ENCODE results near the gene BCKDHA. TPM values are rescaled to one million over a fixed set of nuclear protein-coding genes. Genes with fewer than 3 reads are reported as not detected.

BCKDHA gene
- total RNA-seq, 1 donor from 2014 or later: 22.6 TPM

DNA sequence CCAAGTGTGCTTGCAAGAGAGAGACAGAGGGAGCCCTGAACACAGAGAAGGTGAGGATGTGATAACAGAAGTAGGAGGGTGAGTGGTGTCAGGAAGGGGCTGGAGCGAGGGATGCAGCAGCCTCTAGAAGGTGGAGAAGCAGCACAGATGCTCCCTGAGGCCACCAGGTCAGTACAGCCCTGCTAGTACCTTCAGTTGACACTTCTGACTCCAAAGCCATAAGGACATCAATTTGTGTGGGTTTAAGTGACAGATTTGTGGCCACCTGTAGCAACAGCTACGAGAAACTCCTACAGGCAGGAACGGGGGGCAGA, 52.2 kb downstream of the BCKDHA start:
- H3K27me3 Mint-ChIP-seq (ENCODE audit: low read depth): peaks cover 23% of the 10 kb centered on the region
- H3K36me3 Mint-ChIP-seq: no peaks in the 10 kb centered on the region
- H3K9me3 Mint-ChIP-seq: peaks cover 3% of the 10 kb centered on the region
- no peak overlapping the region for H3K27ac Mint-ChIP-seq
- no peak for DNase-seq (ENCODE audit: low spot score in 2 of 2, unreplicated experiment in 2 of 2)
- no peak overlapping the region for H3K4me3 Mint-ChIP-seq
- TF ChIP-seq, protein P1, sequence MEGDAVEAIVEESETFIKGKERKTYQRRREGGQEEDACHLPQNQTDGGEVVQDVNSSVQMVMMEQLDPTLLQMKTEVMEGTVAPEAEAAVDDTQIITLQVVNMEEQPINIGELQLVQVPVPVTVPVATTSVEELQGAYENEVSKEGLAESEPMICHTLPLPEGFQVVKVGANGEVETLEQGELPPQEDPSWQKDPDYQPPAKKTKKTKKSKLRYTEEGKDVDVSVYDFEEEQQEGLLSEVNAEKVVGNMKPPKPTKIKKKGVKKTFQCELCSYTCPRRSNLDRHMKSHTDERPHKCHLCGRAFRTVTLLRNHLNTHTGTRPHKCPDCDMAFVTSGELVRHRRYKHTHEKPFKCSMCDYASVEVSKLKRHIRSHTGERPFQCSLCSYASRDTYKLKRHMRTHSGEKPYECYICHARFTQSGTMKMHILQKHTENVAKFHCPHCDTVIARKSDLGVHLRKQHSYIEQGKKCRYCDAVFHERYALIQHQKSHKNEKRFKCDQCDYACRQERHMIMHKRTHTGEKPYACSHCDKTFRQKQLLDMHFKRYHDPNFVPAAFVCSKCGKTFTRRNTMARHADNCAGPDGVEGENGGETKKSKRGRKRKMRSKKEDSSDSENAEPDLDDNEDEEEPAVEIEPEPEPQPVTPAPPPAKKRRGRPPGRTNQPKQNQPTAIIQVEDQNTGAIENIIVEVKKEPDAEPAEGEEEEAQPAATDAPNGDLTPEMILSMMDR (IDR thresholded peaks at IDR 0.05; ENCODE audit: unreplicated experiment): no peak
- H3K4me1 Mint-ChIP-seq: peaks cover 2% of the 10 kb centered on the region

DNA sequence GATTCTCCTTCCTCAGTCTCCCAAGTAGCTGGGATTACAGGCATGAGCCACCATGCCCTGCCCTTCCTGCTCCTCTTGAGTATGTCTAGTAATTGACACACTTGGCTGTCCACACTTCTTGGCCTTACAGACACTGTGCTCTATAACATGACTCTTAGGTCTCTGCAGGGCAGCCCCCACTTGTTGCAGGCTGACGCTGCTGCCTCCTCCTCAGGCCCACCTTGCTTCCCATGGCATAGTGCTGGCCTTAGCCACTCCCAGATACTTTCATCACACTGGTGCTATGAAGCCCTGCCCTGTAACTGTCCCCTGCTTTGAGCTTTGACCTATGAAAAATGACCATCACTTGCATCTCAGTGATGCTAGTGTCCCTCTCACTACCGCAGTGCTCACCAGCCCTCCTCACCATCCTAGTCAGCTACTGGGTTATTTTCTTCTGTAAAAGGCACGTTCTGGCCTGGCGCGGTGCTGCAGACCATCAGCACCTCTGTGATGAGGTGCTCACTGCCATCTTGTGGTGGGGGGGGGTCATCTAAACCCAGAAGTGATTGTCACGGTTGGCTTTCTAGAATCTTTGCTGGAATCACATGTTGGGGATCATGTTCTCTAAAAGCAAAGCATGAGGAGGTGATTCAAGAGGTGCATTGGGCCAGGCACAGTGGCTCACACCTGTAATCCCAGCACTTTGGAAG, 55.1 kb downstream of the BCKDHA start:
- DNase-seq (ENCODE audit: low spot score in 2 of 2, unreplicated experiment in 2 of 2): no peak
- Mint-ChIP-seq H3K9me3 (peaks cover 19% of the 10 kb centered on the region), H3K27me3 (ENCODE audit: low read depth) (peaks cover 11% of the 10 kb centered on the region), H3K4me1 (peaks cover 2% of the 10 kb centered on the region), H3K36me3 (no peaks in the 10 kb centered on the region), H3K4me3 (no peak overlapping the region), H3K27ac (no peak overlapping the region)
- TF ChIP-seq, protein P1 (IDR thresholded peaks at IDR 0.05; ENCODE audit: unreplicated experiment): no peak

DNA sequence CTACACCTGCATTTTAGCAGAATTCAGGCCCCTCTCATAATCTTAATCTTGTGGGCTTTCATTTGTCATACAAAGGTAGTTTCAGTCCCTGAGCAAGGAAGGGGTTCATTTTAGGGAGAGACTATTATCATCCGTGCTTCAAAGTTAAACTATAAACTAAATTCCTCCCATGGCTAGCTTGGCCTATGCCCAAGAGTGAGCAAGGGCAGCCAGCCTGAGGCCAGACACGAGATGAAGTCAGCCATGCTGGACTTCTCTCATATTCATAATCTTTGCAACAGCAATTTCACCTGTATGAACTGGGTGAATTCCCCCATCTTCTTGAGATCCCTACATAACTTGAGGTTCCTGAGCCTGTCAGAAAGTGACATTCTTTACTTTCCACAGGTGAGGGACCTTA, 58.3 kb downstream of the BCKDHA start:
- no peak overlapping the region for H3K27ac Mint-ChIP-seq
- TF ChIP-seq, protein P1 (IDR thresholded peaks at IDR 0.05; ENCODE audit: unreplicated experiment): no peak
- DNase-seq (ENCODE audit: low spot score in 2 of 2, unreplicated experiment in 2 of 2): no peak
- no peak overlapping the region for H3K4me3 Mint-ChIP-seq
- H3K27me3 Mint-ChIP-seq (ENCODE audit: low read depth): no peaks in the 10 kb centered on the region
- H3K36me3 Mint-ChIP-seq: no peaks in the 10 kb centered on the region
- no peaks in the 10 kb centered on the region for H3K4me1 Mint-ChIP-seq
- peaks cover 27% of the 10 kb centered on the region for H3K9me3 Mint-ChIP-seq

DNA sequence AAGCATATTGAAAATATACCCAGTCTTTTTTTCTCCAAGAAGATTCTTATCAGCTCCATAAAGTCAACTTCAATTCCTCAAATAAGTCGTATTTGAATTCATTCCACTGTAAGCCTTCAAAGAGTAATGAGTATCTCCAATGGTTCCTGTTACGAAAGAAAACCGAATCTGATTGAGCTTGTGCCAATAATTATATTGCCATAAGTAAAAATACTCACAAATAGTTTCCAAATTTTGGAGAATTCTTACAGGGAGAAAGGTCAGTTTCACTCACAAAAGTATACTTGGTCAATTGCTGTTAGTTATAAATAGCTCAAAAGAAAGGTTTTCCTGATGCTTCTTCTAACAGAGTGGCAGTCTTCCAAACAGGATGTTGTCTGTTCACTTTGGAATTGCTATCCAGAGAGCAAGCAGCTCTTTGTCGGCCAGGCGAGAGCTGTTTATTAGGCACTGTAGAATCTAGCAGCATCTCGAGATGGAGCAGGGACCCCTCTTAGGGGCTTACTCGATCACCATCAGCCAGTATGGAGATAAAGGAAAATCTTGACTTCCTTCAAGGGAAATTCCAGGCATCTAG, 58.8 kb downstream of the BCKDHA start:
- Mint-ChIP-seq H3K27me3 (ENCODE audit: low read depth) (no peaks in the 10 kb centered on the region), H3K36me3 (no peaks in the 10 kb centered on the region), H3K4me1 (no peaks in the 10 kb centered on the region), H3K4me3 (no peak overlapping the region), H3K9me3 (peaks cover 27% of the 10 kb centered on the region), H3K27ac (no peak overlapping the region)
- DNase-seq (ENCODE audit: low spot score in 2 of 2, unreplicated experiment in 2 of 2): no peak
- TF ChIP-seq, protein P1 (IDR thresholded peaks at IDR 0.05; ENCODE audit: unreplicated experiment): no peak

DNA sequence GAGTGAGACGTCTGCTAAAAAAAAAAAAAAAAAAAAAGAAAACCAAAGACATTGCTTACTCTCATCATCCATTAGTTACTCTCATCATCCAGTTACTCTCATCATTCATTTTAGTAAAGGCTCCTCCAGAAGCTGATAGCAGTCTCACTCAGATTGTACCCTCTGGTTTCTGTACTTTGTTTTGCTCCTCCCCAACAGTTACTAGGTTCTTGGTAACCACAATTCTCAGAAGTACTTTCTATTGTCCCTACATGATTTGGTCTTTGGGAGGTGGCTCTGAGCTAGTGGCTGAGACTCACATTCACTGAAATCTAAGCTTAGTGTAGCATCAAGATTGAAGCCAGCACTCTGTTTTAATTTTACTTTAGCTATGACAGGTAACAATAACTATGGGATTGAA, 59.6 kb downstream of the BCKDHA start:
- DNase-seq (ENCODE audit: low spot score in 2 of 2, unreplicated experiment in 2 of 2): no peak
- Mint-ChIP-seq H3K4me3 (no peak overlapping the region), H3K4me1 (no peaks in the 10 kb centered on the region), H3K36me3 (no peaks in the 10 kb centered on the region), H3K27me3 (ENCODE audit: low read depth) (no peaks in the 10 kb centered on the region), H3K27ac (no peak overlapping the region), H3K9me3 (peaks cover 30% of the 10 kb centered on the region)
- TF ChIP-seq, protein P1 (IDR thresholded peaks at IDR 0.05; ENCODE audit: unreplicated experiment): no peak

All from mesothelial cell of epicardium (in vitro differentiated cells).